PFSK-1 (cell line): ENCODE measurements around the gene PRDX5.

Source experiments
- POLR2AphosphoS5 ChIP-seq: IDR thresholded peaks from 2 replicates; pipeline ENCODE4 v1.6.1; 2012; ENCODE audit warnings: low read depth, mild to moderate bottlenecking, control low read depth, low read length, moderate library complexity
- TAF1 ChIP-seq: IDR thresholded peaks from 2 replicates; pipeline ENCODE4 v1.6.1; 2012; ENCODE audit warnings: low read length, control low read depth, borderline replicate concordance; ENCODE audit not compliant: insufficient read depth
- TF ChIP-seq, protein P1 (sequence below), 2 experiments: IDR thresholded peaks; 2 replicates each; pipeline versions ENCODE4 v1.6.1 to v1.8.0; 2011 to 2012; ENCODE audit warnings: low read depth in 2 of 2, low read length in 2 of 2, control low read depth in 1 of 2, inconsistent platforms in 1 of 2, mild to moderate bottlenecking in 1 of 2, moderate library complexity in 1 of 2; ENCODE audit not compliant: insufficient read depth in 1 of 2

DNA sequence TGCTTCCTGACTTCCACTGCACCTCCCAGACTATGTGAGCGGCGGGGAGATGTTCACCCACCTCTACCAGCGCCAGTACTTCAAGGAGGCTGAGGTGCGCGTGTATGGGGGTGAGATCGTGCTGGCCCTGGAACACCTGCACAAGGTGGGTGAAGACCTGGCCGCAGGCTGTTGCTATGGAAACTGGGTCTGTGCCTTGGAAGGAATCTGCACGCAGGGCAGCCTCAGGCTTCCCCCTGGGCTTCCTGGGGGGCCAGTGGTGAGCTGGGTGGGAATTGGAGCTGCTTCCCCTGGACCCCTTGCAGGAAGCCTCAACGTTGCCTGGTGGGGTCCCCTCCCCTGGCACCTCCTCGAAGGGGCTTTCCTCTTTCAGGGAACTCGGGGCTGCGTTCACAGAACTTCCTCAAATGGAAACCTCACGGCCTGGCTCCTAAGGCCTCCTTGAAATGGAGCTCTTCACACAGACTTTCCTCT is 42.6 kb downstream of the PRDX5 start:
- TF ChIP-seq, protein P1, sequence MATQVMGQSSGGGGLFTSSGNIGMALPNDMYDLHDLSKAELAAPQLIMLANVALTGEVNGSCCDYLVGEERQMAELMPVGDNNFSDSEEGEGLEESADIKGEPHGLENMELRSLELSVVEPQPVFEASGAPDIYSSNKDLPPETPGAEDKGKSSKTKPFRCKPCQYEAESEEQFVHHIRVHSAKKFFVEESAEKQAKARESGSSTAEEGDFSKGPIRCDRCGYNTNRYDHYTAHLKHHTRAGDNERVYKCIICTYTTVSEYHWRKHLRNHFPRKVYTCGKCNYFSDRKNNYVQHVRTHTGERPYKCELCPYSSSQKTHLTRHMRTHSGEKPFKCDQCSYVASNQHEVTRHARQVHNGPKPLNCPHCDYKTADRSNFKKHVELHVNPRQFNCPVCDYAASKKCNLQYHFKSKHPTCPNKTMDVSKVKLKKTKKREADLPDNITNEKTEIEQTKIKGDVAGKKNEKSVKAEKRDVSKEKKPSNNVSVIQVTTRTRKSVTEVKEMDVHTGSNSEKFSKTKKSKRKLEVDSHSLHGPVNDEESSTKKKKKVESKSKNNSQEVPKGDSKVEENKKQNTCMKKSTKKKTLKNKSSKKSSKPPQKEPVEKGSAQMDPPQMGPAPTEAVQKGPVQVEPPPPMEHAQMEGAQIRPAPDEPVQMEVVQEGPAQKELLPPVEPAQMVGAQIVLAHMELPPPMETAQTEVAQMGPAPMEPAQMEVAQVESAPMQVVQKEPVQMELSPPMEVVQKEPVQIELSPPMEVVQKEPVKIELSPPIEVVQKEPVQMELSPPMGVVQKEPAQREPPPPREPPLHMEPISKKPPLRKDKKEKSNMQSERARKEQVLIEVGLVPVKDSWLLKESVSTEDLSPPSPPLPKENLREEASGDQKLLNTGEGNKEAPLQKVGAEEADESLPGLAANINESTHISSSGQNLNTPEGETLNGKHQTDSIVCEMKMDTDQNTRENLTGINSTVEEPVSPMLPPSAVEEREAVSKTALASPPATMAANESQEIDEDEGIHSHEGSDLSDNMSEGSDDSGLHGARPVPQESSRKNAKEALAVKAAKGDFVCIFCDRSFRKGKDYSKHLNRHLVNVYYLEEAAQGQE (IDR thresholded peaks at IDR 0.05; ENCODE audit: insufficient read depth in 1 of 2, low read depth in 2 of 2, low read length in 2 of 2) = no peak
- no peak for TF ChIP-seq TAF1
- no peak for TF ChIP-seq POLR2AphosphoS5
